GM11168 (cell line): ENCODE data around the gene ACSBG1.

Experiments used
- in situ Hi-C: fragments of 300-500 bp; cut with MboI; formaldehyde crosslinking; loops from one replicate; pipeline ENCODE4 v1.12.0; 2022; ENCODE audit warnings: low sequenced_read_pairs; ENCODE audit not compliant: unreplicated experiment

ACSBG1 gene

GRCh38 chr15:78206326-78207109 is 27.8 kb downstream of the ACSBG1 start:
- in situ Hi-C loops: no loop called here

DNA sequence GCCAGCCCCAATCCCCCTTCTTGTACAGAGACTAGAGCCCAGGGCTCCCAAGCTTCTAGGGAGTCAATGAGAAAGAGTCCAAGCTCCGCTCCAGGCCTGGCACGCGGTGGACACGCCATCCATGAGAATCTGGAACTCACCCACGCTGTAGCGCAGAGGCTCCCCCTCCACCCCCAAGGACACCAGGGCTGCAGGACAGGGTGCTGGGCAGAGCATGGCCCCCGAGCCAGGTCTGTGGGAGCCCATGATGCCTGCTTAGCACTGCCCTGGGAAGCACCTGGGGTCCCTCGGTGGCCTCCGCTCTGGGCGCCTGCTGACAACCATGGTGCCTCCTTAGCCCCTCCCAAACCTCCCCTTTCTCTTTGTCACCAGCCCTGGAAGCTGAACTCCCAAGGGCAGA is 28.5 kb downstream of the ACSBG1 start:
- in situ Hi-C loops: no loop called here

GRCh38 chr15:78205337-78205736 is 29.0 kb downstream of the ACSBG1 start:
- in situ Hi-C loops: no loop called here

GRCh38 chr15:78204351-78205309 is 29.7 kb downstream of the ACSBG1 start:
- in situ Hi-C loops: no loop called here

DNA sequence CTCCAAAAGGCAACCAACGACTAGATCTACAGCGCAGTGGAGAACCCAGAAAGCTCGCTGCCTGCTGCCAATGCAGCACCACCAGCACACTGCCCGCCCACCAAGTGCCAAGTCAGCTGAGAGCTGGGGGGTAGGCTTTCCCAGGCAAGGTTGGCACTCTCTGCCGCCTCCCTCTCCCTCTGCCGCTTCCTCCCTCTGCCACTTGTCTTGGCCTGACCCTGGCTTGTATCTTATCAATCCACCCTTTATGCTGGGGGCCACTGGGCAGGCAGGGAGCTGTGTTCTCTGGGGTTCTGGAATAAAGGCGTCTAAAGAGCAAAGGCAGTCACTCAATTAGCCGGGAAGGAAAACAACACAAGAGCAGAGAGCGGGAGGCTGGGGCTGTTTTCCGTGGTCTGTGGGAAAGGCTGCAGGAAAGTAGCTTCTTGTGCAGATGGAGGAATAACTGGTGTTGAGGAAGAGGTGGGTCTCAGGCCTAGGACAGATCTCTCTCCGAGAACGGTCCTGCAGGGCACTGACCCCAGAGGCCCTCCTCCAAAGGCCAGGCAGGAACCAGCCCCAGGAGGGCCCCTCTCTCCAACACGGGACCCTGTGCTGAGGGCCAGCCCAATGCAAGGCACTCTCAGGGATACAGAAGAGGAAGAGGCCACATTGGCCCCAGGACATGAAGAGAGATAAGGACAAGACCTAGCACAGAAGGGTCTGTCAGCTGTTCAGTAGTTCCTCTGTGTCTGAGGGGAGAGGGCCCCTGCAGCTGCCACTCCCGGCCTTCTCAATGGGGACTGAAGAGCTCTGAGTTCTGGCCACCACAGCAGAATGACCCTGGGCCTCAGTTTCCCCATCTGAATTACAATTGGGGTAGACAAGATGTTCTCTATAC is 30.8 kb downstream of the ACSBG1 start:
- in situ Hi-C loops: no loop called here

DNA sequence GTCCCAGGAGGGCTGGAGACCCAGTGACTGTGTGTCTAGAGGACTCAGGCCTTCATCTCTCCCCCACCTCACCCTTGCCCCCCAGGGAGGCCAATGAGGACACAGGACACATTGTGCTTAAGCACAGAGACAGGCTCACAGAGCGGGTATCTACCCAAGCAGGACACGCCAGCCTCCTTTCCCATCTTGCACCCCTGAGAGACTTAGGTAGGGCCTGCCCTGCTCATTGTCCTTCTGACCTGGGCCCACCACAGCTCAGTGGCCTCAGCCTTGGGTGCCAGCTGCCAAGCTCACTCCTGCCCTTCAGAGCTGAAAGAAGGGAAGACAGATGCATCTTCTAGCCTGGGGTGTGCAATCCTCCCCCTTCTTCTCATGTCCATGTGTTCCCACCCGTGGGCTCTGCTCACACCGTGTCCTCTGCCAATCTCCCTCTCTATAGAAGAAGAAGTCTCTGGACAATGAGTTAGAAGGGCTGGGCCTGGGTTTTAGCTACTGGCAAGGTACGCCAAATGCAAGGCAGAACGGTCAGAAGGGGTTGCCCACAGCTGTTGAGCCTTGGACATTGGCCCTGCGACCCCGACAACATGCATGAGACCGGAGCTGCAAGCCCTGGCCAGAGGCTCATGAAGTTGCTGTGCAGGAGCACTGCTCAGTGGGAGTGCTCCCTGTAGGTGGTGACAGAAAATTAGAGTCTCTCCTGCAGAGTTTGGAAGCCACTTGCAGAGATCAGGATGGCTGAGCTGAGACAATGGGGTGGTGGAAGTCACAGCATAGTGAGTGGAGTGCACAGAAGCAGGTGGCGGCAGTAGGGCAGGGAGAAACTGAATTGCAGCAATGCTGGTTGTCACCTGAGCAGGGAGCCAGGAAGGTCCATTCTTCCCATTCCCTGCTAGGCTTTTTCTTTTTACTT is 32.8 kb downstream of the ACSBG1 start:
- in situ Hi-C loops: no loop called here

DNA sequence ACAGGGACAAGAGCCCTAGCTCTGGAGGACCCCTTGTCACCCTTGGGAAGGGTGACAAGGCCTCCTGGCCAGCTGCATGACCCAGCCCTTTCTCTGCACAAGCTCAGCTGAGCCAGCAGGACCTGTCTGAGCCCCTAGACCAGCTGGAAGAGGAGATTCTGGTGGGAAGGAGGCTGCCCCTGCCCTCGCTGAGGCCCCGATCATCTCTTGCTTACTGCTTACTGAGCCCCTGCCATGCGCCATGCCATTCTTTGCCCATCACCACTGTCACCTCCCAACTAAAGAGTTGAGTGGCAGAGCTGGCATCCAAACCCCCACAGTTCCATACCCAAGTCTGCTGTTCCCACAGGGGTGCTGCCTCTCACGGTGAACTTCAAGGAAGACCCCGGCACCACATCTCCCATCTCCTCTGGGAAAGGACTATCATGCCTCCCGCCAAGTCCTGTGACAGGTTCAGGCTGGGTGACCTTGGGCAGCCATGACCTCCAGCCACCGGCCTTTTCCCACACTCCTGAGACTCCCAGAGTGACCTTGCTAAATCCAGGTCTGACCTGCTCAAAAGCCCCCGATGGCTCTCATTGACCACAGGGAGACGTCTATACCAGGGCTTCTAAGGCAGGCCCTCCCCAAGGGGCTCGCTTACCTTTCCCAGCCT is 34.0 kb downstream of the ACSBG1 start:
- in situ Hi-C loops: no loop called here

DNA sequence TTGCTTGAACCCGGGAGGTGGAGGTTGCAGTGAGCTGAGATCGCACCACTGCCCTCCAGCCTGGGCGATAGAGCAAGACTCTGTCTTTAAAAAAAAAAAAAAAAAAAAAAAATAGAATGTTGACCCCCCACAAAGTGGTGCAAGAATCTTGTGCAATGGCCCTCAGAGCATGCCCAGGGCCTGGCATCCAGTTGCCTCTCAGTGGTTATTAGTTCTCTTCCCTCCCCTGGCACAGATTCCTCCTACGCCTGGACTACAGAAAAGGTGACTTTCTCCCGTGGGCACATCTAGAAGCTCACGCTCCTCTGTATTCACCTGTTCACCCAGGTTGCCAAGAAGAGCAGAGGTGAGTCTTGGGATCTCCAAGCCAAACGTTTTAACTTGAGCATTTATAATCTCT is 36.7 kb downstream of the ACSBG1 start:
- in situ Hi-C loops: loop anchor here (5.0 kb wide), 2 partner anchors 35 to 80 kb away; partner anchors contain the start of gene ACSBG1

- in situ Hi-C loops: loop anchor here (5.0 kb wide), 2 partner anchors 37 to 78 kb away; partner anchors contain the start of gene ACSBG1
These were observed 38.6 kb downstream of the ACSBG1 start for GRCh38 chr15:78195735-78196201.

DNA sequence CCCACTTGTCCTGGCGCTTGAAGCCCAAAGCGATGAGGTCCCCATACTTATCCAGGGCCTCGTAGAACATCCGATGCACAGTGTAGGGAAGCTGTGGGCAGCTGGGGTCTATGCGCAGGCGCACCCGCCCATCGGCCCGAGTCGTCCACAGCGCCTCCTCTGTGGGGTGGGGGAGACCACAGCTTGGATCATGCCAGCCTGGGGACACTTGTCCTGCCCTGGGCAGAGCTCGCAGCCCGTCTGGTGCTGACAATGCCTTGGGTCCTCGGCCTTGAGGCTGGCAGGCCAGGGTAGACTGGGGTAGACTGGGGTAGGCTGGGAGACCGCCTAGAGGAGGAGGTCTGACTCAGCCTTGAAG is 39.8 kb downstream of the ACSBG1 start:
- in situ Hi-C loops: no loop called here

DNA sequence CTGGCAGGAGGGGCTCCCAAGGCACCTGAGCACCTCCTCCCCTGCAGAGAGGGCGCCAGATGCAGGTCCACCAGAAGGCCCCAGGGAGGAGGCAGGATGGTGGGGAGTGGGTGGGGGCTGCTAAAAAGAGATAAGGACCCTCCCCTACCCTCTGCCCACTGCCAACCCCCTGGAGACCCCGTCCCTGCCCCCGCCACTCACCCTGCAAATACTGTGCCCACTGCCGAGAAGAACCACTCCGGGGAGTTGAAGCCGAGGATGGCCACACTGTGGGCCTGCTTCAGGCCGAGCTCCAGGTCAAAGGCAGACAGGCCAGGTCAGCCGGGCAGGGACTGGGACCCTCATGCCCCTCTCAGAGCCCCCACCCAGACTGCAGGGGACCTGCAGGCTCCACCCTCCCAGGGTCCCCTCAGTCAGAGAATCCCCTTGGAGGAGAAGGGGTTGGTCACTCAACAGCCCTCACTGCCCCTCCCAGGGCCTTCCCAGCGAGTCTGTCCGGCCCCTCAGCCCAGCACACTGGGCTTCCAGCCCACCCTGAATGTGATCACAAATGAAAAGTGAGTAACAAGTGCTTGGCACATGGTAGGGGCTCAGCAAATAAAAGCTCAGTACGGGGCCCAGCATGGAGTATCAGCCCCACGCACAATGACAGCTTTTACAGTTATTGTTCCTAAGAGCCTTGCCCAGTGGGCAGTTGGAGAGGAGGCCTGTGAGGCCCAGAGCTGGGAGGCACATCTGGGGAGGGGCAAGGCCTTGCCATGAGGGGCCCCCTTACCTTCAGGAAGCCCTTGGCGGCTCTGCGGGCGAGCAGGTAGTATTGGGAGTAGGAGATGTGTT is 40.4 kb downstream of the ACSBG1 start:
- in situ Hi-C loops: no loop called here

DNA sequence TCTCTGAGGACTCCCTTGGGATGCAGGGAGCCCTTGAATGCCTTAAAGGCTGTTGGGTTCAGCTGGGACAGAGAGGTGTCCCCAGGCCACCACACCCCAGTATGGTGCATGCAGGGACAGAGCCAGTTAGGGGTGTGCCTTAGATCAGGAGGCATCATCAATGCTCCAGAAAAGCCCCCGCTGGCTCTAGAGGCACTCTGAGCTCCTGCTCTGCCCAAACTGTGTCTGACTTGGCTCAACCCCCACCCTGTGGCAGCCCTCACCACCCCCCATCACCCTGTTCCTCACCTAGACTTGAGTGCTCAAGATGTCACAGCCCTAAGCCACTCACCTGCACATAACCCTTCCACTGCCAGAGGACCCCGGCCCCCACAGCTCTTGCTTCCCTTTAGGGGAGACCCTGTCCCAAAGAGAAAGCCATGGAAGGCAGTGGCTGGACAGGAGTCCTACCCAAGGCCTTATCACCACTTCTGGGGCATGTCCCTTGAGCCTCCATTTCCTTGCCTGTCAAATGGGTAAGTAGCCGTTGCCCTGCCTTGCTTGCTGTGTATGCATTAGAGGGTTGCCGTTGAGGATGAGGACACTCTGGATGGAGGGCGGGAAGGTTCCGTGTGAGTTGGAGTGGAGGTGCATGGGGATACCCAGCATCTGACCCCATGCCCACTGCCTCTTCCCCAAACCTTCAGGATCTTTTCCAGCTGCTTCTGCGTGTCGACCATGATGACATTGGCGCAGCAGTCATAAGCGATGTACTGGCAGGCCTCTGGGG is 41.4 kb downstream of the ACSBG1 start:
- in situ Hi-C loops: no loop called here

GRCh38 chr15:78182821-78183220 is 51.5 kb downstream of the ACSBG1 start:
- in situ Hi-C loops: no loop called here

DNA sequence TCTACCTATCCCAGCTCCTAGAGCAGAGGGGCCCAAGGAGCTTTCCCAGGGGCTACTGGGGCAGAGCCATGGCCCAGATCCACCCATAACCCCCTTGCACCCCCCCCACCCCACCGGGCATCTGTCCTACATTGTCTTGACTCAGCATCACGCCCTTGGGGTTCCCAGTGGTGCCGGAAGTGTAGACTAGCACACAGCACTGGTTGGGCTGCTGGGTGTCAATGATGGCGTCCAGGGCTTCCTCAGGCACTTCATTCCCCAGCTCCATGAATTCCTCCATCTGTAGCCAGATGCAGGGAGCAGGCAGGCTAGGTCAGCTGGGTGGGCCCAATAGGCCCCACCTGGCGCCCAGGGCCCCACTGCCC is 52.0 kb downstream of the ACSBG1 start:
- in situ Hi-C loops: no loop called here

DNA sequence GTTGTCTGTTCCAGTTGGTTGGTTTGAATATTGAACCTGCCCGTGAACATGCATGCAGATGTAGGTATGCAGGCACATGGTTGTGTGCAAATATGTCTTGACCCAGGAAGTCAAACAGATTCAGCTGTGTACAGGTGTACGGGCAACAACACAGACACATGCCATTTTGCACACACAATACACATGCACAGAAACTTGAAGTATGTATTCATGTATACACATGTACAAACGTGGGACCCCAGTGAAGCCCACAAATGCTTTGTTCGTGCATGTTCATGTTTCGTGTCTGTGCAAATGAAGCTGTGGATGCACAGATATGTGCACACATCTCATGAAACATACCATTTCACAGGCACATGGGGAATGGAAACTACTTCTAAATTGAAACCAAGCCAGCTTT is 54.5 kb downstream of the ACSBG1 start:
- in situ Hi-C loops: no loop called here

- in situ Hi-C loops: no loop called here
These were observed 55.0 kb downstream of the ACSBG1 start for GRCh38 chr15:78179286-78179840.

- in situ Hi-C loops: no loop called here
These were observed 56.3 kb downstream of the ACSBG1 start for GRCh38 chr15:78178064-78178463.
